ENCODE results near the gene TMEM74B.

DNA sequence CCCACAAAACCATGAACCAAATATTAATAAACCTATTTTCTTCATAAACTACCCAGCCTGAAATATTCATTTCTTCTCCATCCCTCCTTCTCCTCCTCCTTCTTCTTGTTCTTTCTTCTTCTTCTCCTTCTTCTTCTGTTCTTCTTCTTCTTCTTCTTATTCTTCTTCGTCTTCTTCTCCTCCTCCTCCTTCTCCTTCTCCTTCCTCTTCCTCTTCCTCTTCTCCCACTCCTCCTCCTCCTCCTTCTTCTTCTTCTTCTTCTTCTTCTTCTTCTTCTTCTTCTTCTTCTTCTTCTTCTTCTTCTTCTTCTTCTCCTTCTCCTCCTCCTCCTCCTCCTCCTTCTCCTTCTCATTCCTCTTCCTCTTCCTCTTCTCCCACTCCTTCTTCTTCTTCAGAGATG, 5.0 kb upstream of the TMEM74B start:
- TF ChIP-seq TAF1 (IDR thresholded peaks at IDR 0.05; ENCODE audit: borderline replicate concordance, low read depth, low read length): no peak
- no peak for TF ChIP-seq POLR2A (IDR thresholded peaks at IDR 0.05; ENCODE audit: low read depth, low read length)

Measured in GM12892 (cell line).